ENCODE results near the gene LACRT.

DNA sequence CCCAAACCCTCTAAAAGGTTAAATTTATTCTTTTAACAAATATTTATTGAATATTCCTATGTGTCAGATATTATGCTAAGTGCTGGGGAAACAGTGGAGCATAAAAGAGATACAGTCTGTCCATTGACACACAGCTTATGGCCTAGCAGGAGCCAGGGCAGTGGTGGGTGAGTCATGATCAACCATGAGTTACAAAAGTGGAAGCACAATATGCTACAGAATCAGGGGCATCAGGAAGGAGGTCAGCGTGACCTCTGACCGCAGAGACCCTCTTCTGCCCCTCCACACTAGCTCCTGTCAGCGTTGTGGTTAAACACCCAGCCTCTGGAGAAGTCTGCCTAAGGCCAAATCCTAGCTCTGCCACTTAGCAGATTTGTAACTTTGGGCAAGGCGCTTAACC lies 41.6 kb downstream of the LACRT start:
- no peak for TF ChIP-seq CTCF (conservative IDR thresholded peaks at IDR 0.05; ENCODE audit: low read length)
- TF ChIP-seq EZH2phosphoT487 (IDR thresholded peaks at IDR 0.05; ENCODE audit: borderline replicate concordance), result no peak
